Measurements from ENCODE around the gene L3MBTL4.

DNA sequence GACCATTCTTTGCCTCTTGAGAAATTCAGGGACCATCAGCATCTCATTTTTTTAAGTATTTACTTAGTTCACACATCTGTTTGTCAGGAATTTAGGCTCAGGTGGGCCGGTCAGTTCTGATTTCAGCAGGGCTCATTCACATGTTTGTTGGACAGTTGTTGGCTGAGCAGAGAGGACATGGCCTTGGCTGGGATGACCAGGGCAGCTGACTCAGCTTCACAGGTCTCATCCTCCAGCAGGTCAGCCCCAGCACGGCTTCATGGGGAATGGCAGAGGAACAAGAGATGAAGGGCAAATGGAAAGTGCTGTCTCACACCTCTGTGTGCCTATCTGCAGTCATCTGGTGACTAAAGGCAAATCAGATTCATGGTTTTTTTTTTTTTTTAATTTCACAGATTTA, 383.3 kb downstream of the L3MBTL4 start:
- TF ChIP-seq, protein P1, sequence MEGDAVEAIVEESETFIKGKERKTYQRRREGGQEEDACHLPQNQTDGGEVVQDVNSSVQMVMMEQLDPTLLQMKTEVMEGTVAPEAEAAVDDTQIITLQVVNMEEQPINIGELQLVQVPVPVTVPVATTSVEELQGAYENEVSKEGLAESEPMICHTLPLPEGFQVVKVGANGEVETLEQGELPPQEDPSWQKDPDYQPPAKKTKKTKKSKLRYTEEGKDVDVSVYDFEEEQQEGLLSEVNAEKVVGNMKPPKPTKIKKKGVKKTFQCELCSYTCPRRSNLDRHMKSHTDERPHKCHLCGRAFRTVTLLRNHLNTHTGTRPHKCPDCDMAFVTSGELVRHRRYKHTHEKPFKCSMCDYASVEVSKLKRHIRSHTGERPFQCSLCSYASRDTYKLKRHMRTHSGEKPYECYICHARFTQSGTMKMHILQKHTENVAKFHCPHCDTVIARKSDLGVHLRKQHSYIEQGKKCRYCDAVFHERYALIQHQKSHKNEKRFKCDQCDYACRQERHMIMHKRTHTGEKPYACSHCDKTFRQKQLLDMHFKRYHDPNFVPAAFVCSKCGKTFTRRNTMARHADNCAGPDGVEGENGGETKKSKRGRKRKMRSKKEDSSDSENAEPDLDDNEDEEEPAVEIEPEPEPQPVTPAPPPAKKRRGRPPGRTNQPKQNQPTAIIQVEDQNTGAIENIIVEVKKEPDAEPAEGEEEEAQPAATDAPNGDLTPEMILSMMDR (IDR thresholded peaks at IDR 0.05; ENCODE audit: poor library complexity), result no peak
- no peak for TF ChIP-seq EZH2 (IDR thresholded peaks at IDR 0.05; ENCODE audit: borderline replicate concordance)
- no peak for TF ChIP-seq EZH2phosphoT487 (IDR thresholded peaks at IDR 0.05; ENCODE audit: low read depth, severe bottlenecking, unreplicated experiment)

Measured in hepatocyte (in vitro differentiated cells).